Measurements from ENCODE around the gene CIITA. TPM values are rescaled to one million over a fixed set of nuclear protein-coding genes. Genes with fewer than 3 reads are reported as not detected.
"Not testable (repeated sequence)": the region's sequence is repeated elsewhere in the genome, so short reads cannot be mapped to it uniquely, and the experiment has no call there.

CIITA gene, protein sequence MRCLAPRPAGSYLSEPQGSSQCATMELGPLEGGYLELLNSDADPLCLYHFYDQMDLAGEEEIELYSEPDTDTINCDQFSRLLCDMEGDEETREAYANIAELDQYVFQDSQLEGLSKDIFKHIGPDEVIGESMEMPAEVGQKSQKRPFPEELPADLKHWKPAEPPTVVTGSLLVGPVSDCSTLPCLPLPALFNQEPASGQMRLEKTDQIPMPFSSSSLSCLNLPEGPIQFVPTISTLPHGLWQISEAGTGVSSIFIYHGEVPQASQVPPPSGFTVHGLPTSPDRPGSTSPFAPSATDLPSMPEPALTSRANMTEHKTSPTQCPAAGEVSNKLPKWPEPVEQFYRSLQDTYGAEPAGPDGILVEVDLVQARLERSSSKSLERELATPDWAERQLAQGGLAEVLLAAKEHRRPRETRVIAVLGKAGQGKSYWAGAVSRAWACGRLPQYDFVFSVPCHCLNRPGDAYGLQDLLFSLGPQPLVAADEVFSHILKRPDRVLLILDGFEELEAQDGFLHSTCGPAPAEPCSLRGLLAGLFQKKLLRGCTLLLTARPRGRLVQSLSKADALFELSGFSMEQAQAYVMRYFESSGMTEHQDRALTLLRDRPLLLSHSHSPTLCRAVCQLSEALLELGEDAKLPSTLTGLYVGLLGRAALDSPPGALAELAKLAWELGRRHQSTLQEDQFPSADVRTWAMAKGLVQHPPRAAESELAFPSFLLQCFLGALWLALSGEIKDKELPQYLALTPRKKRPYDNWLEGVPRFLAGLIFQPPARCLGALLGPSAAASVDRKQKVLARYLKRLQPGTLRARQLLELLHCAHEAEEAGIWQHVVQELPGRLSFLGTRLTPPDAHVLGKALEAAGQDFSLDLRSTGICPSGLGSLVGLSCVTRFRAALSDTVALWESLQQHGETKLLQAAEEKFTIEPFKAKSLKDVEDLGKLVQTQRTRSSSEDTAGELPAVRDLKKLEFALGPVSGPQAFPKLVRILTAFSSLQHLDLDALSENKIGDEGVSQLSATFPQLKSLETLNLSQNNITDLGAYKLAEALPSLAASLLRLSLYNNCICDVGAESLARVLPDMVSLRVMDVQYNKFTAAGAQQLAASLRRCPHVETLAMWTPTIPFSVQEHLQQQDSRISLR
- total RNA-seq = under 0.01 TPM

GRCh38 chr16:10876799-10877341 is at the start of gene CIITA:
TSS of gene CIITA (plus strand) at chr16:10877202. CDS start at chr16:10877331, 129 bp downstream.
- no peak for FAIRE-seq
- peak in 1 of 2 donors; percentile 29 for DNase-seq (ENCODE audit: low spot score in 2 of 2)

DNA sequence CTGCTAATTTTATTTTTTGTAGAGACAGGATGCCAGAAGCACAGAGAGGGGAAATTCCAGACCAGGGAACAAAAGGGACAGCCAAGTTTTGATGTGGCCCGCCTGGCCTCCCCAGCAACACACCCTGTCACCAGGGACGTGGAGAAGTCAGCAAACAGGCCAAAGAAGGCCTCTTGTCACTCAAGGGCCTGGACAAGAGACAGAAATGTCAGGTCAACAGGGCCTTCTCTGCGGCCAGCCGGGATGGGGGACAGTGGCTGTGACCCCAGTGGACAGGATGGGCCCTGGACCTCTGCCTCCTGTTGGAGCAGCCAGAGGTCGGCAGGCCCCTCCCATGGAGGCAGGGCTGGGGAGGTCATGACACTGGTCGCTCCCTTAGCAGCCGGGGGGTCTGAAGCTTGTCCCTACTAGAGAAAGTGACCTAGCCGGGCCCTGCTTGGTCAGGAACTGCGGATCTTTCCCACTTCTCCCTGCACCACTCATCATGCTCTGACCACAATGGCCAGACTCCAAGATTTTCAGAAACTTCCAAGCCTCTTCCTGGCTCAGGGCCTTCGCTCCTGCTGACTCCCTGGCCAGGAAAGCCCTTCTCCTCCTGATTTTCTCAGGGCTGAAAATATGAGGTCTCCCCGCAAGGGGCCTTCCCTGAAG is 49.2 kb upstream of the CIITA start:
- DNase-seq (ENCODE audit: low spot score in 2 of 2) = peak in 1 of 2 donors; percentile 44
- no peak for FAIRE-seq

GRCh38 chr16:10828851-10829366 is 48.1 kb upstream of the CIITA start:
- no peak for FAIRE-seq
- DNase-seq (ENCODE audit: low spot score in 2 of 2) = peak; percentile 46 to 80

- DNase-seq (ENCODE audit: low spot score in 2 of 2); FAIRE-seq: not testable (repeated sequence)
These were observed 47.5 kb upstream of the CIITA start for GRCh38 chr16:10829390-10830098.

- DNase-seq (ENCODE audit: low spot score in 2 of 2); FAIRE-seq: not testable (repeated sequence)
These were observed 46.8 kb upstream of the CIITA start for GRCh38 chr16:10830240-10830639.

DNA sequence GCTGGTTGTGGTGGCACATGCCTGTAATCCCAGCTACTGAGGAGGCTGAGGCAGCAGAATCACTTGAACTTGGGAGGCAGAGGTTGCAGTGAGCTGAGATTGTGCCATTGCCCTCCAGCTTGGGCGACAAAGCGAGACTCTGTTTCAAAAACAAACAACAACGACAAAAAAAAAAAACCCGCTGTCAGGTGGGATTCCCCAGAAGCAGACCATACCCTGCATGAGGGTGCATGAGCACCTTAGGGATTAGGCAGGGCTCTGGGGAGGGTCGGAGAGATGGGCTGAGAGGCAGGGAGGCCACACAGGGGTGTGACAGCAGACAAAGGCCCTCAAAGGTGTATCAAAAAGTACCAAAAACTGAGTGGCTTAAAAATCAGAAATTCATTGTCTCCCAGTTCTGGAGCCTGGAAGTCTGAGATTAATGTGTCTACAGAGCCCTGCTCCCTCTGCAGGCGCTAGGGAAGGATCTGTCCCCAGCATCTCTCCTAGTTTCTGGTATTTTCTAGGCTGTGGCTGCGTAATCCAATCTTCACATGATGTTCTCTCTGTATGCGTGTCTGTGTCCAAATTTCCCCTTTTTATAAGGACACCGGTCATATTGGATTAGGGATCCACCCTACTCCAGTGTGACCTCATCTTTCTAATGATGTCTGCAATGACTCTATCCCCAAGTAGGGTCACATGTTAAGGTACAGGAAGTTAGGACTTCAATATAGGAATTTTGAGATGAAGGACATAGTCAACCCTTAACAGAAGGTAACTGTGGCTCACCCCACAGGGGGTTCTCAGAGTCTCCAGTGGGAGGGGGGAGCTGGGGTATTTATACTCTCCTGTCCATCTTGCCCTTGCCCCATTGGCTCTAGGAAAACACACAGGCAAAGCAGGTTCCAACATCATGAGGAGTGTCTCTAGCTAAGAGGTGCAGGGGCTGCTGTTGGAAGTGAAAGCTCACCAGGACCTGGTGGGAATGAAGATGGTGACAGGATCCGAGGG is 44.8 kb upstream of the CIITA start:
- no peak for DNase-seq (ENCODE audit: low spot score in 2 of 2)
- no peak for FAIRE-seq

GRCh38 chr16:10833271-10833670 is 43.7 kb upstream of the CIITA start:
- FAIRE-seq = no peak
- no peak for DNase-seq (ENCODE audit: low spot score in 2 of 2)

GRCh38 chr16:10834130-10834529 is 42.9 kb upstream of the CIITA start:
- DNase-seq (ENCODE audit: low spot score in 2 of 2) (no peak), FAIRE-seq (no peak)

DNA sequence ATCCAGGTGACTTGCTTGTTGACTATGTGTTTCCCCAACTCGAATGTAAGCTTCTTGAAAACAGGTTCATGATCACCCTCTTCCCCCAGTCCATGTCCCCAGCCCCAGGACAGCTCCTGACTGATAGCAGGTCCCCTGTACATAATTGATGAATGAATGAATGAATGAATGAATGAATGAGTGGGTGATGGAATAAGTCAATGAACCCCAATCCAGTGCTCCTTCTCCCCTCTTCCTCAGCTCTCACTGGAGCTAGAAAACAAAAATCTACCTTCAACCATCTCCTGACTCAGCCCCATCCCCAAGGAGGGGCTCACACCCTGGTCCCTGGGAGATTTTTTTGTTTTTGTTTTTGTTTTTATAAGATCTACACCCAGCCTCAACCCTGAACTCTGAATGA is 42.2 kb upstream of the CIITA start:
- DNase-seq (ENCODE audit: low spot score in 2 of 2) (no peak), FAIRE-seq (no peak)

- FAIRE-seq = no peak
- no peak for DNase-seq (ENCODE audit: low spot score in 2 of 2)
These were observed 41.6 kb upstream of the CIITA start for GRCh38 chr16:10835281-10835931.

DNA sequence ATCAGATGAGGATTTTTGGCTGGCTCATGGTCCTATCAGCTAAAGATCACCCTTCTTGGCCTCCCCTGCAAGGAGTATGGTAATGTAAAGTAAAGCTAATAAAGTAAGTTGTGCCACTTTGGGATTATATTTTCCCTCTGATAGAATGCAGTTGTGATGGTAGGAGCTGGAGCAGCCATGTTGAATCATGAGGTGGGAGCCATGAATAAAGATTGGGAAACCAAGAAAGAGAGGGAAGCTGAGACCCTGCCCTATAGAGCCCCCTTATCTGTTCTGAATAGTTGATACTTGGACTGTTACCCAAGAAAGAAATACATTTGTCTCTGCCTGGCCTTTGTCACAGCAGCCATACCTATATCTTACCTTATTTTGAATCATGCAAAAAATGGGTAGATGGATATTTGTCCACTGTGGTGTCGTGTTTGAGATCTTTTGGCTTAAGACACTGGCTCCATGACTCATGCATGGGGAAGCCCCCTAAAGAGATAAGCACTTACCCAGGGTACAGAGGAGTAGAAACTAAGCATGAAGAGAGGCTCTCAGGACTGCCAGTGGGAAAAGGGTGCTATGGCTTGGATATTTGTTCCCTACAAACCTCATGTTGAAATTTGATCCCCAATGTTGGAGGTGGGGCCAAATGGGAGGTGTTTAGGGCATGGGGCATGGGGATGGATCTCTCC is 40.7 kb upstream of the CIITA start:
- DNase-seq (ENCODE audit: low spot score in 2 of 2) (no peak), FAIRE-seq (no peak)

DNA sequence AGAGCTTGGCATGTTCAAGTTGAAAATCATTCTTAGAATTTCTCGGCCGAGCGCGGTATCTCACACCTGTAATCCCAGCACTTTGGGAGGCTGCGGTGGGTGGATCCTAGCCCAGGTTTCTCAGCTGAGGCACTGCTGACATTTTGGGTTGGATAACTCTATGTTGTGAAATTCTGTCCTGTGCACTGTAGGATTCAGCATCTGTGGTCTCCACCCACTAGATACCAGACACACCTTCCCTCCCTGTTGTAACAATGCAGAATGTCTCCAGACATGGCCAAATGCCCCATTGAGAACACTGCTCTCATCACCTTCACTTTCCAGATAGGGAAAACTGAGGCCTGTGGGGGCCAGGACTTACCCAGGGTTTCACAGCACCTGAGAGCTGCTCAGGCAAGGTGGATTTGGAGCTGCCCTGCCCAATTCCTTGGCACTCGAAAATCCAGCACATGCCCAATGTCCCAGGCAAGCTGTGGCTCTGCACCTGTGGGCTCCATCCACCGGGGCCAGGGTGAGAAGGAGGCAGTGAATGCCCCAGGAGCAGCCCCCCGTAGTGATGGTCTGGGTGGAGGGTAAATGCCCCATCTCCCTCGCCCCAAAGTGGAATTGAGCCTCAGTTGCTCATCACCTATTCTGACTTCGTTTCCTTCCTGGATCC is 38.3 kb upstream of the CIITA start:
- FAIRE-seq (no peak), DNase-seq (ENCODE audit: low spot score in 2 of 2) (no peak)

GRCh38 chr16:10839279-10839666 is 37.7 kb upstream of the CIITA start:
- no peak for FAIRE-seq
- no peak for DNase-seq (ENCODE audit: low spot score in 2 of 2)

DNA sequence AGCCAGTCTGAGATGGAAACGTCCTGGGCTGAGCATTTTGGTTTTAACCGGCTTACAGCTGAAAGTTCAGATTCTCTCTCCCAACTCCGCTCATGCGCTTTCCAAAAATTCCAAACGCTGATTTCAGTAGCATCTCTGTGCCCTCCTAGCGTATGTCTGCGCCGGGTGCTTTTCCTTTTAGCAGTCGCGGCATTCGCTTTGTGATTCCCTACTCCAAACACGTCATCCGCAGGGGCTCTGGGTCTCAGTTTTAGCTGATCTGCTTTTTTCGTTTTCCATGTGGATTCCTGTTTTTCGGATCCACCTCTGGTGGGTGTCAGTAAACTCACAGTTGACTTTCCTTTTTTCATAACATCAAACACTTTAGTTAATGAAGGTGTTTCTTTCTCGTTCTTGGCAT is 36.3 kb upstream of the CIITA start:
- FAIRE-seq = no peak
- no peak for DNase-seq (ENCODE audit: low spot score in 2 of 2)

DNA sequence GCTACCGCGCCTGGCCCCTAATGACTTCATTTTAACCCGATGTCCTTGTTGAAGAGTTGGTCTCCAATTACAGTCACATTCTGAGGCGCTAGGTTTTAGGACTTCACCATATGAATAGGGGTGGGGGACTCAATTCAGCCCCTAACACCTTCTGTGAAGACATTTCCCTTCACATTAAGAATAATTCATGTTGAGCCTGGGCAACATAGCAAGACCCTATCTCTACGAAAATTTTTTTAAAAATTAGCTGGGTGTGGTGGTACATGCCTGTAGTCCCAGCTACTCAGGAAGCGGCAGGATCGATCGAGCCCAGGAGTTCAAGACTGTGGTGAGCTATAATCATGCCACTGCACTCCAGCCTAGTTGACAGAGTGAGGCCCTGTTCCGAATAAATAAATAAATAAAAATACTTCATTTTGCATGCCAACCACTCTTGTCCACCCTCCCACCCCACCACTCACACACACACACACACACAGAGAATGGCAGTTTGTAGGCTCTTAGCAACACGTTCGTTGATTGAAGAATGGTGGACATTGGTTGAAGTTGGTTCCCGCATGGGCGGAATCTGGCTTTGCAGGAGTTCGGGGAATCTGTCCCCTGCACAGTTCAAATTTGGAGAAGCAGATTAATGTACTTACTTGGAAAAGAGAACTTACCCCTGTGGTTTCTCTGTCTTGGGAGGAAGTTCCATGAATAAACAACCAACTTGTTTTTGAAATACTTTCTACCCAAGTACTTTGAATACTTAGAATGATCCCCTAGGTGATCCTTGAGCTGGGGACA is 30.6 kb upstream of the CIITA start:
- no peak for FAIRE-seq
- DNase-seq (ENCODE audit: low spot score in 2 of 2) = no peak

GRCh38 chr16:10847176-10847575 is 29.8 kb upstream of the CIITA start:
- no peak for DNase-seq (ENCODE audit: low spot score in 2 of 2)
- no peak for FAIRE-seq
